ENCODE measurements around the gene FSCN2.
A peak's percentile ranks its signal among the peaks of the same experiment; 100 is the strongest.

FSCN2 gene

GRCh38 chr17:81547614-81547982 is 19.4 kb downstream of the FSCN2 start:
- no peak for DNase-seq (ENCODE audit: low spot score)
- in situ Hi-C loops (cut with MboI; ENCODE audit: low sequenced_read_pairs, unreplicated experiment): no loop called here
- no peak for TF ChIP-seq CTCF (IDR thresholded peaks at IDR 0.05; ENCODE audit: borderline replicate concordance, control extremely low read depth, extremely low read depth, insufficient read depth, missing control alignments)

GRCh38 chr17:81549031-81549557 is 20.9 kb downstream of the FSCN2 start:
- TF ChIP-seq CTCF (IDR thresholded peaks at IDR 0.05; ENCODE audit: borderline replicate concordance, control extremely low read depth, extremely low read depth, insufficient read depth, missing control alignments): no peak
- DNase-seq (ENCODE audit: low spot score): no peak
- in situ Hi-C loops (cut with MboI; ENCODE audit: low sequenced_read_pairs, unreplicated experiment): no loop called here

GRCh38 chr17:81549826-81550225 is 21.6 kb downstream of the FSCN2 start:
- no peak for TF ChIP-seq CTCF (IDR thresholded peaks at IDR 0.05; ENCODE audit: borderline replicate concordance, control extremely low read depth, extremely low read depth, insufficient read depth, missing control alignments)
- in situ Hi-C loops (cut with MboI; ENCODE audit: low sequenced_read_pairs, unreplicated experiment): no loop called here
- DNase-seq (ENCODE audit: low spot score): no peak

- in situ Hi-C loops (cut with MboI; ENCODE audit: low sequenced_read_pairs, unreplicated experiment): no loop called here
- no peak for TF ChIP-seq CTCF (IDR thresholded peaks at IDR 0.05; ENCODE audit: borderline replicate concordance, control extremely low read depth, extremely low read depth, insufficient read depth, missing control alignments)
- no peak for DNase-seq (ENCODE audit: low spot score)
These were observed 22.1 kb downstream of the FSCN2 start for GRCh38 chr17:81550285-81550684.

- in situ Hi-C loops (cut with MboI; ENCODE audit: low sequenced_read_pairs, unreplicated experiment): no loop called here
- no peak for DNase-seq (ENCODE audit: low spot score)
- no peak for TF ChIP-seq CTCF (IDR thresholded peaks at IDR 0.05; ENCODE audit: borderline replicate concordance, control extremely low read depth, extremely low read depth, insufficient read depth, missing control alignments)
These were observed 22.8 kb downstream of the FSCN2 start for GRCh38 chr17:81550830-81551457.

GRCh38 chr17:81551458-81552243 is 23.5 kb downstream of the FSCN2 start:
- no peak for TF ChIP-seq CTCF (IDR thresholded peaks at IDR 0.05; ENCODE audit: borderline replicate concordance, control extremely low read depth, extremely low read depth, insufficient read depth, missing control alignments)
- in situ Hi-C loops (cut with MboI; ENCODE audit: low sequenced_read_pairs, unreplicated experiment): no loop called here
- peak; percentile 62 for DNase-seq (ENCODE audit: low spot score)
